ENCODE measurements around the gene PDLIM5.

Gene PDLIM5

DNA sequence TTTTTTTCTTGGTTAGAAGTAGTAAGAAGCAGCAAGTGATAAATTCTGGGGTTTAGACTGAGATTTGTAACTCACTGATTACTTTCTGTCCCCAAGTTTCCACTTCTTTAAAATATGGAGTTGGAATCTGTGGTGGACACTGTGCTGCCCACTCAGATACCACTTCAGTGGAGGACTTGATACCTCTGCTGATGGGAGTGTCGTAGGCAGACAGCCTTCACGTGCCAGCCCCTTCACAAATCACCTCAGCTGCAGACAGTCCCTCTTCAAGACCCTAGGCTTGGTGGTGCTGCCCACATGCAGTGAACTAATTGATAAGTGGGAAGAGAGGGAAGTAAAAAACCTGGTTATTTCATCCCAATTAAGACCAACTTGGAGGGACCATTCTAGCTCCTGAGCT is 139.5 kb downstream of the PDLIM5 start:
- TF ChIP-seq, protein P1, sequence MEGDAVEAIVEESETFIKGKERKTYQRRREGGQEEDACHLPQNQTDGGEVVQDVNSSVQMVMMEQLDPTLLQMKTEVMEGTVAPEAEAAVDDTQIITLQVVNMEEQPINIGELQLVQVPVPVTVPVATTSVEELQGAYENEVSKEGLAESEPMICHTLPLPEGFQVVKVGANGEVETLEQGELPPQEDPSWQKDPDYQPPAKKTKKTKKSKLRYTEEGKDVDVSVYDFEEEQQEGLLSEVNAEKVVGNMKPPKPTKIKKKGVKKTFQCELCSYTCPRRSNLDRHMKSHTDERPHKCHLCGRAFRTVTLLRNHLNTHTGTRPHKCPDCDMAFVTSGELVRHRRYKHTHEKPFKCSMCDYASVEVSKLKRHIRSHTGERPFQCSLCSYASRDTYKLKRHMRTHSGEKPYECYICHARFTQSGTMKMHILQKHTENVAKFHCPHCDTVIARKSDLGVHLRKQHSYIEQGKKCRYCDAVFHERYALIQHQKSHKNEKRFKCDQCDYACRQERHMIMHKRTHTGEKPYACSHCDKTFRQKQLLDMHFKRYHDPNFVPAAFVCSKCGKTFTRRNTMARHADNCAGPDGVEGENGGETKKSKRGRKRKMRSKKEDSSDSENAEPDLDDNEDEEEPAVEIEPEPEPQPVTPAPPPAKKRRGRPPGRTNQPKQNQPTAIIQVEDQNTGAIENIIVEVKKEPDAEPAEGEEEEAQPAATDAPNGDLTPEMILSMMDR (IDR thresholded peaks at IDR 0.05; ENCODE audit: low read depth, low read length) = no peak
- H3K4me3 ChIP-seq (ENCODE audit: low read depth, low read length) = no peak overlapping the region

DNA sequence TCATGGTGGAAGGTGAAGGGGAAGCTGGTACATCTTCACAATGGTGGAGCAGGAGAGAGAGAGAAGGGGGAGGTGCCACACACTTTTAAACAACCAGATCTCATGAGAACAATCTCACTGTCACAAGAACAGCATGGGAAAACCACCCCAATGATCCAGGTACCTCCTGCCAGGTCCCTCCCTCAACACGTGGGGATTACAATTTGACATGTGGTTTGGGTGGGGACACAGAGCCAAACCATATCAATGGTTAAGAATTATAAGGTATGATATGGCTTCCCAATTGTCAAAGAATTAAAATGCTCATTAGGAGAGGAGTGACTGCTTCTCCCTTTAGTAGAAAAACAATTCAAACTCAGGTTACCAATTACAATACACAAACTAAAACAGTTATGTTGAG is 143.3 kb downstream of the PDLIM5 start:
- TF ChIP-seq, protein P1 (IDR thresholded peaks at IDR 0.05; ENCODE audit: low read depth, low read length) = no peak
- H3K4me3 ChIP-seq (ENCODE audit: low read depth, low read length) = no peak overlapping the region

DNA sequence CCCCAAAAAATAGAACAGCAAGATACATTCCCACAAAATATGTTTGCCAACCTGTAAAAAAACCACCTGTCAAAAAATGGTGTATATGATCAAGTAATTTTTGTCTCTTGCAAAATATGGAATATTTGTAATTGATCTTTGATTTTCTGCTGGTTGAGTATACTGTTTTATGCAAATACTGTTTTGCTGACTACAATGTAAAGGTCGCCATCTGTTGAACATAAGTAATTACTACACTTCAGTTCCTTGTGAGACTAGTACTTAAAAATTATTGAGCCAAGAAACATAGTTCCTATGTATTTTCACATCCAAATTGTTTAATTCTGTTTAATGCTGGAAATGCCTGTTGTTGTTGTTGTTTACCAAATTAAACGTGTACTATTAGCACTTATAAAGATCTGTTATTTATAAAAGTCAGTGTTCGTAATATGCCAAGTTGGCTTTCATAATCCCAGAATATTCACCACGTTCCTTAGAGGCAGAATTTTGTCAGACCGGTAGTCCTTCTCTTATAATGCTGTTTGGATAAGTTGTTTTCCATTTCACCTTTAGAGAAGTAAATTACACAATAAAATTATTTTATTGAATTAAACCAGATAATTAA is 144.2 kb downstream of the PDLIM5 start:
- no peak overlapping the region for H3K4me3 ChIP-seq (ENCODE audit: low read depth, low read length)
- TF ChIP-seq, protein P1 (IDR thresholded peaks at IDR 0.05; ENCODE audit: low read depth, low read length) = no peak

DNA sequence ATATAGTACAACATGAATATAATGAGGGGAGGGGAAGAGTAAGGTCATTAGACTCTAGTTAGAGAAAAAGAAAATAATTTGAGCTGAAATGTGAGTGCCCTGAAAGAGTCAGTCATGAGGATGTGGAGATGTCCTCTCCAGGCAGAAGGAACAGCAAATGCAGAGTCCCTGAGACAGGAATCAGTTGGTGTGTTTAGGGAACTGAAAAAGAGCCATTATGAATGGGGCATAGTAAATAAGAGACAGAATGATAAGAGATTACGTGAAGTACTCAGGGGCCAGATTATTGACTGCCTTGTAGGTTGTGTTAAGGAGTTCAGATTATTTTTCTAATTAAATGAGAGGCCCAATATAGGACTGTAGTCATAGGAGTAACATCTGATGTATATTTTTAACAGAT is 147.0 kb downstream of the PDLIM5 start:
- H3K4me3 ChIP-seq (ENCODE audit: low read depth, low read length) = no peak overlapping the region
- TF ChIP-seq, protein P1 (IDR thresholded peaks at IDR 0.05; ENCODE audit: low read depth, low read length) = no peak

DNA sequence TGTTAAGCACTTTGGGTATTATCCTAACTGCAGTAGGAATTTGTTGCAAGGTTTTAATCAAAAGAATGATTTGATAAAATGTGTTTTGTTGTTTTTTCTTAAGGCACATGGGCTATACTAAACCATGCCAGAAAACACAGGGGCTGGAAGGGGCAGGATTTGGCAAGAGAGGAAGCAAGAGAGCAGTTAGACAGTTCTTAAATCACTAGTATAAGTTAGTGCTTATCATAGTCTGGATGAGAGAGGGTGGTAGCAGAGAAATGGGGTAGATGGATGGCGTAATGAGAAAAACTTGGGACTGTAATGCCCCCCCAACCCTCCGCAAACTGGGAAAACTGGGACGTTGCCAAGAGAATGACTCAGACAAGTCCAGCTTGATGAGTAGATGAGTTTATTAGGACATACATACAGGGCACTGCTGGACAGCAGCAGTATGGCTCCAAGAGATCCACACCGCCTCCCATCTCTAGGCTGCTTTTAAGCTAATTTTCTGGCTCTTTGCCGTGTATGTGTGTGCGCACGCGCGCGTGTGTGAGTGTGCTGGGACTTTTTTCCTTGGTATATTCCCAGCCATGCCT is 151.5 kb downstream of the PDLIM5 start:
- no peak overlapping the region for H3K4me3 ChIP-seq (ENCODE audit: low read depth, low read length)
- TF ChIP-seq, protein P1 (IDR thresholded peaks at IDR 0.05; ENCODE audit: low read depth, low read length) = no peak

DNA sequence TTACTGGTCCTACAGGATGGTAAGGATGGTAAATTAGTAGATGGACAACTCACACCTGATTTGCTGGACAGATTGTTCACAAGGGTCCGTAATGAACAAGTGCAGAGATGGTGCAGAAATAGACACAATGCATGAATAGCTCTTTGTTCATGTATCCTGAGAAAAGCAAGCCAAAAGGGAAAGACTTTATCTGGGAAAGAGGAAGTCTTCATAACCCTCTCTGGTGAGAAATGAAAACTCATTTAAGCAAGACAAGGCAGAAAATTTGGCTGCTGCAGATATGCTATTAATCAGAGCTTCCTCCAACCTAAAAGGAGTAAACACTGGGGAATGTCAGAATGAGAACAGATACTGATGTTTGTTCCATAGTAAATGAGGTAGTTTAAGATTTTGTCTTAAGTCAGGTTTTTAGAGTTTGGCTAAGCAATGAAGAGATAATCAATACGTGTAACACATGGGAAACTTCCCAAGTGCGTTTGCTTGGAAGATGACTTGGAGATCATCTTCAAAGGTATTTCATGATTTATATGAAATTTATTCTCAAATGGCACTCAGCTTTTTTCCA is 153.6 kb downstream of the PDLIM5 start:
- no peak overlapping the region for H3K4me3 ChIP-seq (ENCODE audit: low read depth, low read length)
- TF ChIP-seq, protein P1 (IDR thresholded peaks at IDR 0.05; ENCODE audit: low read depth, low read length) = no peak

DNA sequence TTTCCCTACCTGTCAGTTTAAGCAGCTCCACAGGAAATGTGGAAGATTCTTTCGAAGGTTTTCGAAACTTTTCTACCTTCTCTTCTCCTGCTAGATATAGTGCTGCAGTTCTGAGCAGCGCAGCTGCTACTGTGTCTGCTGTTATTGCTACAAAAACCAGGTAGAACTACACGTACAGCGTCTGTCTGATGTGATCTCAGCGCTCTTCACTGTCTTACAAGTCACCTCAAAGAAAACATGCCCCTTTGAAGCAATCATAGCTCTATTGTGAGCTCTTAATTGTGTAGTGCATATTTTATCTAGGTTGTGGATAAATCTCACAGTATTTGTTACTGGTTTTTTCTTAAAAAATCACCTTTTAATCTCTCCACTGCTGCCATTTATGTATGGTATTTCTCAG is 158.4 kb downstream of the PDLIM5 start:
- TF ChIP-seq, protein P1 (IDR thresholded peaks at IDR 0.05; ENCODE audit: low read depth, low read length) = no peak
- no peak overlapping the region for H3K4me3 ChIP-seq (ENCODE audit: low read depth, low read length)

Measured in WI38 (cell line).